Fibroblast of the aortic adventitia (primary cell): ENCODE results near the gene PTGR3. TPM values are rescaled to one million over a fixed set of nuclear protein-coding genes. Genes with fewer than 3 reads are reported as not detected.

ENCODE experiments used
- DNase-seq: peaks from one replicate; pipeline ENCODE4 v3.0.0-alpha.2; 2010; ENCODE audit warnings: low read depth
- H3K4me3 ChIP-seq: 2 replicates; pipeline ENCODE4 v1.5.1; 2011; ENCODE audit warnings: low read depth, mild to moderate bottlenecking, control low read depth, low read length, moderate library complexity
- total RNA-seq: library from RNA; depleted of rRNA; stranded (reverse); fragments of >200 nt; gene quantifications from 2 replicates; pipeline ENCODE4 v1.2.3, GENCODE V29; 2012; ENCODE audit warnings: low replicate concordance
- TF ChIP-seq, protein P1 (sequence below): IDR thresholded peaks from 2 replicates; pipeline ENCODE4 v1.5.1; 2011; ENCODE audit warnings: mild to moderate bottlenecking, low read length, control low read depth, inconsistent platforms; ENCODE audit not compliant: insufficient read depth

PTGR3 gene
- total RNA-seq, 1 donor, result 14.2 TPM

- peak; percentile 20 for DNase-seq
- TF ChIP-seq, protein P1, sequence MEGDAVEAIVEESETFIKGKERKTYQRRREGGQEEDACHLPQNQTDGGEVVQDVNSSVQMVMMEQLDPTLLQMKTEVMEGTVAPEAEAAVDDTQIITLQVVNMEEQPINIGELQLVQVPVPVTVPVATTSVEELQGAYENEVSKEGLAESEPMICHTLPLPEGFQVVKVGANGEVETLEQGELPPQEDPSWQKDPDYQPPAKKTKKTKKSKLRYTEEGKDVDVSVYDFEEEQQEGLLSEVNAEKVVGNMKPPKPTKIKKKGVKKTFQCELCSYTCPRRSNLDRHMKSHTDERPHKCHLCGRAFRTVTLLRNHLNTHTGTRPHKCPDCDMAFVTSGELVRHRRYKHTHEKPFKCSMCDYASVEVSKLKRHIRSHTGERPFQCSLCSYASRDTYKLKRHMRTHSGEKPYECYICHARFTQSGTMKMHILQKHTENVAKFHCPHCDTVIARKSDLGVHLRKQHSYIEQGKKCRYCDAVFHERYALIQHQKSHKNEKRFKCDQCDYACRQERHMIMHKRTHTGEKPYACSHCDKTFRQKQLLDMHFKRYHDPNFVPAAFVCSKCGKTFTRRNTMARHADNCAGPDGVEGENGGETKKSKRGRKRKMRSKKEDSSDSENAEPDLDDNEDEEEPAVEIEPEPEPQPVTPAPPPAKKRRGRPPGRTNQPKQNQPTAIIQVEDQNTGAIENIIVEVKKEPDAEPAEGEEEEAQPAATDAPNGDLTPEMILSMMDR, result no peak
Measured at GRCh38 chr18:75252136-75252535, 43.2 kb upstream of the PTGR3 start.

DNA sequence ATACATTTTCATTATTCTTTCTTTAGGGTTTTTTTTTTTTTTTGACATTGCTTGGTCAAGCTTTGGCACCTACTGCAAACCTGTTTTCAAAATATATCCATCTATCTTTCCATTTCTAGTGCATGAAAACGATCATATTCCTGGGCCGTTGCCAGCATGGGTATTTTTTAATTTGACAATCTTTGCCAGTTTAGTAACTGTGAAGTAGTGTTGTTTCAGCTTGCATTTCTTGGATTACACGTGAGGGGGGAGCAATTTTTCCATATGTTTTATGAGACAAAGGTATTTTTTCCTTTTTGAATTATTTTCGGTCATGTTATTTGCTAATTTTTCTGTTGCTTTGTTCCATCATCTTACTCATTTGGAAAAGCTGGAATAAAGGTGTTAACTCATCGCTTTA is 42.5 kb upstream of the PTGR3 start:
- H3K4me3 ChIP-seq, result no peak overlapping the region
- DNase-seq, result no peak
- TF ChIP-seq, protein P1, result no peak

More at GRCh38 chr18:75252136-75252535, 43.2 kb upstream of the PTGR3 start:
- no peak overlapping the region for H3K4me3 ChIP-seq

GRCh38 chr18:75250471-75250821 is 41.5 kb upstream of the PTGR3 start:
- H3K4me3 ChIP-seq, result no peak overlapping the region
- no peak for DNase-seq
- TF ChIP-seq, protein P1, result no peak

DNA sequence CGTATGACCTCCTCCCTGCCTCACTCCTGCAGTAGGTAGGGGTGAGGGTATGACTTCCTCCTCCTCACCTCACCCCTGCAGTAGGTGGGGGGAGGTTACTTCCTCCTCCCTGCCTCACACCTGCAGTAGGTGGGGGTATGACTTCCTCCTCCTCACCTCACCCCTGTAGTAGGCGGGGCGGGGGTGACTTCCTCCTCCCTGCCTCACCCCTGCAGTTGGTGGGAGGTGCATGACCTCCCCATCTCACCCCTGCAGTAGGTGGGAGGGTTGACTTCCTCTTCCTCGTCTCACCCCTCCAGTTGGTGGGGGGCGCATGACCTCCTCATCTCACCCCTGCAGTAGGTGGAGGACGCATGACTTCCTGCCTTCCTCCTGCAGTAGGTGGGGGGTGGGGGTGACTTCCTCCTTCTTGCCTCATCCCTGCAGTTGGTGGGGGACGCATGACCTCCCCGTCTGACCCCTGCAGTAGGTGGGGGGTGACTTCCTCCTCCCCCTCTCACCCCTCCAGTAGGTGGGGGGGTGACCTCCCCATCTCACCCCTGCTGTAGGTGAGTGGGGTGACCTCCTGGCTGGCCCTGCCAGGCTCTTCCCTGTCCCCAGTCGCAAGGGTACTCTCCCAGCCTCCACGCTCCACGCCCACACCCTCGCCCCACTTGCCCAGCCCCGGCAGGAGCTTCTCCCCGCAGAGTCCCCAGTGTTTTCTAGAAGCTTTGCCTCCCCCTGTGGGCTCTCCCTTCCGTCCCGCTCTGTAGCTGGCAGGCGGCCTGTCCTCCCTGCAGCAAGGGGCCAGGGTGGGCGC is 40.9 kb upstream of the PTGR3 start:
- no peak for DNase-seq
- TF ChIP-seq, protein P1, result no peak

DNA sequence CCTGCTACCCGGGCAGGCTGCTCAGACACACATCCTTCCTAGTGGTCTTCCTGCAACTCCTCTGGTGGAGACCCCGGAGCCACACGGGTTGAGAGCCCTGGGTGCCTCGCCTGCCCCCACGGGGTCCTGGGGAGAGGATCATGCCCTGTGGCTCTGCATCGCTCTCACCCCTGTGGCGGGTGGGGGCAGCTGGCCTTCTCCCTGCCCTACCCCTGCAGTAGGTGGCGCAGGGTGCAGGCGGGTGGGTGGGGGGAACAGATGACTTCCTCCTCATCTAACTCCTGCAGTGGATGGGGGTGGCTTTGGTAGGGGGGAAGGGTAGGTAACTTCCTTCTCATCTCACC is 40.2 kb upstream of the PTGR3 start:
- no peak overlapping the region for H3K4me3 ChIP-seq
- TF ChIP-seq, protein P1, result no peak
- no peak for DNase-seq

More for the DNA sequence above, 40.9 kb upstream of the PTGR3 start:
- no peak overlapping the region for H3K4me3 ChIP-seq

- no peak for DNase-seq
- TF ChIP-seq, protein P1, result no peak
- H3K4me3 ChIP-seq, result peak overlapping the region; percentile 64
Measured at GRCh38 chr18:75248426-75249174, 39.7 kb upstream of the PTGR3 start.
